Fibroblast of lung (primary cell): Measurements from ENCODE around the gene DNHD1. TPM values are rescaled to one million over a fixed set of nuclear protein-coding genes. Genes with fewer than 3 reads are reported as not detected.

Experiments
- DNase-seq, 2 donors: peaks; one replicate each; pipeline versions ENCODE4 v3.0.0 to v3.0.0-alpha.2; 2010; ENCODE audit warnings: low read depth in 2 of 2
- H2AFZ ChIP-seq: 2 replicates; pipeline ENCODE4 v1.5.1; 2012; ENCODE audit warnings: low read length, control low read depth, inconsistent platforms
- H3K27ac ChIP-seq: 2 replicates; pipeline ENCODE4 v1.5.1; 2011; ENCODE audit warnings: low read length, control low read depth; ENCODE audit not compliant: insufficient read depth
- H3K27me3 ChIP-seq: 2 replicates; pipeline ENCODE4 v1.5.1; 2011; ENCODE audit warnings: mild to moderate bottlenecking, low read length; ENCODE audit not compliant: control insufficient read depth, insufficient read depth
- H3K36me3 ChIP-seq: 2 replicates; pipeline ENCODE4 v1.5.1; 2011; ENCODE audit warnings: low read length; ENCODE audit not compliant: control insufficient read depth, insufficient read depth
- H3K4me1 ChIP-seq: 2 replicates; pipeline ENCODE4 v1.5.1; 2011; ENCODE audit warnings: low read length; ENCODE audit not compliant: control insufficient read depth, insufficient read depth; ENCODE audit errors: extremely low read depth
- H3K4me2 ChIP-seq: 2 replicates; pipeline ENCODE4 v1.5.1; 2011; ENCODE audit warnings: low read length, control low read depth; ENCODE audit not compliant: insufficient read depth; ENCODE audit errors: extremely low read depth
- H3K4me3 ChIP-seq, 4 experiments: fragments of 200-600 bp in 1 of 4; sonication (generic) in 1 of 4; replicated peaks in 1 of 4; 2 replicates each; pipeline ENCODE4 v1.5.1; 2011 to 2016; ENCODE audit warnings: low read length in 4 of 4, low read depth in 3 of 4, mild to moderate bottlenecking in 3 of 4, control low read depth in 2 of 4, inconsistent platforms in 1 of 4, mixed read lengths in 1 of 4; ENCODE audit not compliant: insufficient read depth in 1 of 4; ENCODE audit errors: control extremely low read depth in 1 of 4
- H3K79me2 ChIP-seq: 2 replicates; pipeline ENCODE4 v1.5.1; 2012; ENCODE audit warnings: mild to moderate bottlenecking, low read length, inconsistent platforms; ENCODE audit not compliant: control insufficient read depth, insufficient read depth
- H3K9ac ChIP-seq: 2 replicates; pipeline ENCODE4 v1.5.1; 2011; ENCODE audit warnings: mild to moderate bottlenecking, low read length, control low read depth; ENCODE audit not compliant: insufficient read depth
- H3K9me3 ChIP-seq: 2 replicates; pipeline ENCODE4 v1.5.1; 2012; ENCODE audit warnings: low read depth, low read length; ENCODE audit not compliant: control insufficient read depth, insufficient read depth
- H4K20me1 ChIP-seq: 2 replicates; pipeline ENCODE4 v1.5.1; 2011; ENCODE audit warnings: low read length; ENCODE audit not compliant: control insufficient read depth, insufficient read depth; ENCODE audit errors: extremely low read depth
- CTCF ChIP-seq, 2 donors: IDR thresholded peaks in 1 of 2; conservative IDR thresholded peaks in 1 of 2; 1 replicate in 1 of 2; 2 replicates in 1 of 2; pipeline ENCODE4 v1.5.1; 2011 to 2012; ENCODE audit warnings: low read length in 2 of 2, control low read depth in 1 of 2, inconsistent platforms in 1 of 2, low read depth in 1 of 2, mild to moderate bottlenecking in 1 of 2
- EZH2 ChIP-seq: IDR thresholded peaks from 2 replicates; pipeline ENCODE4 v1.5.1; 2012; ENCODE audit warnings: low read length, control low read depth, mild to moderate bottlenecking; ENCODE audit errors: missing control alignments
- polyA plus RNA-seq, 2 donors: library from polyadenylated mRNA; depleted of rRNA in 1 of 2; stranded (reverse) in 1 of 2; unstranded in 1 of 2; fragments of >200 nt; gene quantifications; 2 replicates each; pipeline ENCODE4 v1.2.1, GENCODE V29; 2011 to 2012; ENCODE audit warnings: missing spikeins in 1 of 2
- total RNA-seq: library from RNA; depleted of rRNA; stranded (reverse); fragments of >200 nt; gene quantifications from 2 replicates; pipeline ENCODE4 v1.2.1, GENCODE V29; 2014

Gene DNHD1
- total and polyA plus RNA-seq, 2 donors (not counting 1 experiment from before 2014, with no cell fraction given), result 2.2 to 14.7 TPM

DNA sequence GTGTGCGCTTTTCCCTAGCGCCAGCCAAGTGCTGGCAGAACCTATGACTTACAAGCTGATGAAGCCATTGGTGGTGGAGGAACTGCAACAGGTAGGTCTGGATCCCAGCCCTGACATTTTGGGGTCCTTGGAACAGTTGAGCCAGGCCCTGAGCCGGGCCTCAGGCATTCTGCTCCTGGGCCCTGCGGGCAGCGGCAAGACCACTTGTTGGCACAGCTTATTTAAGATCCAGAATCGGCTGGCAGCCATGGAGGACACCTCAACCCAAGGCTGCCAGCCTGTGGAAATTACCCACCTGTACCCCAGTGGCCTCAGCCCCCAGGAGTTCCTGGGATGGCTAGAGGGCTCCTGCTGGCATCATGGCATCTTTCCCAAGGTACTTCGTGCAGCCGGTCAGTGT lies 49.7 kb downstream of the DNHD1 start:
- TF ChIP-seq CTCF (conservative IDR thresholded peaks at IDR 0.05 in 1 of 2, IDR thresholded peaks at IDR 0.05 in 1 of 2; ENCODE audit: low read depth in 1 of 2, low read length in 2 of 2) (no peak), EZH2 (no peak)
- no peak for DNase-seq
- Histone ChIP-seq H3K27me3 (no peaks in the 10 kb centered on the region), H3K27ac (no peak overlapping the region), H3K36me3 (no peaks in the 10 kb centered on the region), H2AFZ (no peak overlapping the region), H4K20me1 (no peaks in the 10 kb centered on the region), H3K4me3 (no peak overlapping the region), H3K79me2 (no peaks in the 10 kb centered on the region), H3K9me3 (no peaks in the 10 kb centered on the region), H3K4me2 (no peak overlapping the region), H3K9ac (no peak overlapping the region), H3K4me1 (no peaks in the 10 kb centered on the region)

- no peaks in the 10 kb centered on the region for H3K9me3 ChIP-seq
- DNase-seq, result no peak
These were observed 50.1 kb downstream of the DNHD1 start for GRCh38 chr11:6547177-6547576.

DNA sequence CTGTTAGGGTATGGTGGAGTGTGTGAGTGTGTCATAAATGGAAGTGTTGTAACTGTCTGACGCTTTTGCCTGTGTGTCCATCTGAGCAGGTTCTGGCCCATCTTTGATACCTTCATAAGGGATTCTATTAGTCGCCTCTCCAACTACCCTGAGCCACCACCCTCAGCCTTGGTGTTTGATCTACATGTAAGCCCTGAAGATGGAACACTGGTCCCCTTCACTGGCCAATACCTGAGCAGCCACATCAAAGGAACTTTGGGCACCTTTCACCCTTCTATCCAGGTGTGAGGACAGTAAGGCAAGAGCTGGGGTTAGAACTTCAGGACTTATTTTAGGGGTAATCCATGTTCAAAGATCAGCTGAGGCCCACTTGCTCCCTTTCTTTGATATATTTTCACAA lies 51.0 kb downstream of the DNHD1 start:
- Histone ChIP-seq H3K9me3 (no peaks in the 10 kb centered on the region), H3K9ac (no peak overlapping the region), H3K4me3 (no peak overlapping the region), H3K27ac (no peak overlapping the region), H2AFZ (no peak overlapping the region), H3K4me1 (no peaks in the 10 kb centered on the region), H3K79me2 (no peaks in the 10 kb centered on the region), H3K36me3 (no peaks in the 10 kb centered on the region), H4K20me1 (no peaks in the 10 kb centered on the region), H3K27me3 (no peaks in the 10 kb centered on the region), H3K4me2 (no peak overlapping the region)
- no peak for DNase-seq
- TF ChIP-seq CTCF (conservative IDR thresholded peaks at IDR 0.05 in 1 of 2, IDR thresholded peaks at IDR 0.05 in 1 of 2; ENCODE audit: low read depth in 1 of 2, low read length in 2 of 2) (no peak), EZH2 (no peak)

More at GRCh38 chr11:6547177-6547576, 50.1 kb downstream of the DNHD1 start:
- Histone ChIP-seq H3K4me2 (no peak overlapping the region), H2AFZ (no peak overlapping the region), H3K4me3 (no peak overlapping the region), H3K9ac (no peak overlapping the region), H4K20me1 (no peaks in the 10 kb centered on the region), H3K79me2 (no peaks in the 10 kb centered on the region), H3K27ac (no peak overlapping the region), H3K36me3 (no peaks in the 10 kb centered on the region), H3K4me1 (no peaks in the 10 kb centered on the region), H3K27me3 (no peaks in the 10 kb centered on the region)
- no peak for TF ChIP-seq CTCF (conservative IDR thresholded peaks at IDR 0.05 in 1 of 2, IDR thresholded peaks at IDR 0.05 in 1 of 2; ENCODE audit: low read depth in 1 of 2, low read length in 2 of 2)
- TF ChIP-seq EZH2, result no peak
